HepG2 (cell line): ENCODE results near the gene CPB1. TPM values are rescaled to one million over a fixed set of nuclear protein-coding genes. Genes with fewer than 3 reads are reported as not detected.
"Not testable (repeated sequence)": the region's sequence is repeated elsewhere in the genome, so short reads cannot be mapped to it uniquely, and the experiment has no call there.

Source experiments
- ATAC-seq: fragments of 200-7000 bp; cut with Tn5 transposase; 3 replicates; pipeline ENCODE4 v1.9.1; 2020; ENCODE audit warnings: mild to moderate bottlenecking, moderate library complexity
- BruUV-seq: library from RNA; stranded (reverse); fragments of 400-500 nt; replicated peaks from 2 replicates; lab custom pipeline; 2021; lab: Mats Ljungman, UMichigan
- CTCF ChIA-PET: fragments of 300-600 bp; formaldehyde crosslinking; extraction: SDS; loops from one replicate; lab custom pipeline; 2021; ENCODE audit warnings: low total read pairs, inconsistent platforms, low intra/inter-chr PET ratio; lab: Yijun Ruan, JAX
- POLR2A ChIA-PET: fragments of 350-600 bp; sonication (Branson Sonifier 250); formaldehyde crosslinking; loops from one replicate; lab custom pipeline; 2020; ENCODE audit warnings: antibody characterized with exemption, inconsistent platforms; lab: Yijun Ruan, JAX
- DNase-seq: peaks from one replicate; pipeline ENCODE4 v3.0.0-alpha.2; 2015; ENCODE audit warnings: low spot score
- FAIRE-seq: peaks from 3 replicates; lab custom pipeline; 2011; peaks lifted over from hg19 to GRCh38; lab: Jason Lieb, UNC
- H2AFZ ChIP-seq: one replicate; pipeline ENCODE4 v1.6.1; 2011; ENCODE audit warnings: low read length, inconsistent platforms
- H3K27ac ChIP-seq: fragments of 300-600 bp; 3 replicates; pipeline ENCODE4 v1.8.0; 2011; ENCODE audit warnings: mixed run types, mild to moderate bottlenecking, mixed read lengths, low read length, inconsistent platforms; ENCODE audit not compliant: insufficient read depth; ENCODE audit errors: extremely low read length
- H3K27me3 ChIP-seq, 2 experiments: fragments of 200-600 bp in 1 of 2; 2 replicates in 1 of 2; 3 replicates in 1 of 2; pipeline versions ENCODE4 v1.6.0 to v1.8.0; 2011; ENCODE audit warnings: low read length in 2 of 2, mild to moderate bottlenecking in 2 of 2, moderate library complexity in 2 of 2, inconsistent platforms in 1 of 2; ENCODE audit not compliant: insufficient read depth in 2 of 2, control insufficient read depth in 1 of 2
- H3K36me3 ChIP-seq, 2 experiments: fragments of 200-600 bp in 1 of 2; replicated peaks in 1 of 2; 2 replicates in 1 of 2; 3 replicates in 1 of 2; pipeline versions ENCODE4 v1.5.1 to v1.8.0; 2011; ENCODE audit warnings: low read length in 2 of 2, inconsistent platforms in 1 of 2; ENCODE audit not compliant: insufficient read depth in 2 of 2, control insufficient read depth in 1 of 2
- H3K4me1 ChIP-seq: 2 replicates; pipeline ENCODE4 v1.5.1; 2012; ENCODE audit warnings: low read length, inconsistent platforms; ENCODE audit not compliant: insufficient read depth
- H3K4me2 ChIP-seq: 2 replicates; pipeline ENCODE4 v1.6.0; 2011; ENCODE audit warnings: low read depth, low read length, inconsistent platforms
- H3K4me3 ChIP-seq, 3 experiments: fragments of 200-600 bp in 1 of 3; sonication (generic), shearing (Covaris generic) in 1 of 3; replicated peaks in 1 of 3; 2 replicates each; pipeline ENCODE4 v1.5.1; 2011 to 2016; ENCODE audit warnings: low read length in 3 of 3, inconsistent platforms in 2 of 3, low read depth in 2 of 3, mild to moderate bottlenecking in 2 of 3, control low read depth in 1 of 3, mixed read lengths in 1 of 3; ENCODE audit not compliant: insufficient read depth in 1 of 3
- H3K79me2 ChIP-seq: one replicate; pipeline ENCODE4 v1.6.1; 2011; ENCODE audit warnings: low read length, inconsistent platforms; ENCODE audit not compliant: insufficient read depth
- H3K9ac ChIP-seq: 2 replicates; pipeline ENCODE4 v1.6.0; 2011; ENCODE audit warnings: mild to moderate bottlenecking, low read depth, low read length, inconsistent platforms; ENCODE audit not compliant: insufficient read depth
- H3K9me3 ChIP-seq: 2 replicates; pipeline ENCODE4 v1.5.1; 2012; ENCODE audit warnings: mild to moderate bottlenecking, low read length
- H4K20me1 ChIP-seq: 2 replicates; pipeline ENCODE4 v1.6.0; 2011; ENCODE audit warnings: inconsistent platforms, mild to moderate bottlenecking, low read length, moderate library complexity; ENCODE audit not compliant: insufficient read depth
- ARNT ChIP-seq: fragments of 450-650 bp; IDR thresholded peaks from 2 replicates; pipeline ENCODE4 v1.6.1; 2017
- ATAD3A ChIP-seq: sonication (generic); formaldehyde crosslinking; IDR thresholded peaks from 2 replicates; pipeline ENCODE4 v1.4.0; 2020; ENCODE audit warnings: missing genetic modification reagents
- HCFC1 ChIP-seq: fragments of 150-350 bp; IDR thresholded peaks from 2 replicates; pipeline ENCODE4 v1.6.1; 2014; ENCODE audit warnings: low read depth, low read length
- PHF20 ChIP-seq: sonication (generic); formaldehyde crosslinking; IDR thresholded peaks from 2 replicates; pipeline ENCODE4 v1.5.0; 2020; ENCODE audit warnings: mild to moderate bottlenecking, missing genetic modification reagents
- REXO4 ChIP-seq: sonication (generic); formaldehyde crosslinking; IDR thresholded peaks from 2 replicates; pipeline ENCODE4 v1.8.0; 2022; ENCODE audit warnings: missing genetic modification reagents, mild to moderate bottlenecking, borderline replicate concordance
- SALL1 ChIP-seq: sonication (generic); formaldehyde crosslinking; IDR thresholded peaks from 2 replicates; pipeline ENCODE4 v1.8.0; 2022; ENCODE audit warnings: mild to moderate bottlenecking, missing genetic modification reagents
- ZNF281 ChIP-seq: sonication (generic); formaldehyde crosslinking; IDR thresholded peaks from 2 replicates; pipeline ENCODE4 v1.4.0; 2020; ENCODE audit warnings: missing genetic modification reagents, borderline replicate concordance
- WGBS: methylation state at CpG from one replicate; pipeline ENCODE4 v1.1.6; 2017; ENCODE audit warnings: low lambda C conversion rate; 5-methylcytosine and 5-hydroxymethylcytosine counted together
- in situ Hi-C: cut with HindIII; loops from 2 replicates; pipeline ENCODE4 v1.10.0; 2017; ENCODE audit warnings: low pct_unique_long_range_greater_than_20kb; ENCODE audit not compliant: extremely low pct_ligation_motif_present
- intact Hi-C: fragments of 100-400 bp; cut with micrococcal nuclease; formaldehyde crosslinking; loops from one replicate; pipeline ENCODE4 v1.10.0; 2022; ENCODE audit not compliant: unreplicated experiment
- polyA plus RNA-seq, 8 experiments: library from polyadenylated mRNA; depleted of rRNA in 3 of 8; stranded (reverse) in 7 of 8; unstranded in 1 of 8; fragments of >200 nt; fragmentation: Illumina TruSeq in 4 of 8; extraction: Trizol in 4 of 8; gene quantifications; 2 replicates each; pipeline versions ENCODE4 v1.2.1 to v1.2.3, GENCODE V29; 2011 to 2016; ENCODE audit warnings: low read depth in 4 of 8, missing spikeins in 1 of 8, mixed read lengths in 1 of 8; ENCODE audit not compliant: insufficient read depth in 1 of 8
- total RNA-seq, 5 experiments: library from RNA; depleted of rRNA; stranded (reverse); fragments of >200 nt; fragmentation: Illumina TruSeq; extraction: Trizol; gene quantifications; 2 replicates each; pipeline ENCODE4 v1.2.3, GENCODE V29; 2016; ENCODE audit warnings: low read depth in 1 of 5
- TF ChIP-seq, protein P1 (sequence below): IDR thresholded peaks from 2 replicates; pipeline ENCODE4 v1.6.1; 2018; ENCODE audit warnings: missing genetic modification reagents, mild to moderate bottlenecking, missing compliant biosample characterization

The CPB1 gene
- total and polyA plus RNA-seq, 2 of the 13 experiments (the other 11 are each of a cell fraction or from before 2014, with no cell fraction given): not detected

DNA sequence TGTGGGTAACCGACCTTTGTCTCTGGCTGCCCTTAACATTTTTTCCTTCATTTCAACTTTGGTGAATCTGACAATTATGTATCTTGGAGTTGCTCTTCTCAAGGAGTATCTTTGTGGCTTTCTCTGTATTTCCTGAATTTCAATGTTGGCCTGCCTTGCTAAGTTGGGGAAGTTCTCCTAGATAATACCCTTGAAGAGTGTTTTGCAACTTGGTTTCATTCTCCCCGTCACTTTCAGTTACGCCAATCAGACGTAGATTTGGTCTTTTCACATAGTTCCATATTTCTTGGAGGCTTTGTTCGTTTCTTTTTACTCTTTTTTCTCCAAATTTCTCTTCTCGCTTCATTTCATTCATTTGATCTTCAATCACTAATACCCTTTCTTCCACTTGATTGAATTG lies 42.6 kb upstream of the CPB1 start:
- BruUV-seq, FAIRE-seq, H3K79me2 ChIP-seq, H3K4me1 ChIP-seq, DNase-seq, H4K20me1 ChIP-seq, POLR2A ChIA-PET, H3K27ac ChIP-seq, H3K9ac ChIP-seq, H3K27me3 ChIP-seq, in situ Hi-C loops, CTCF ChIA-PET, intact Hi-C loops, ATAC-seq, H3K36me3 ChIP-seq, H3K9me3 ChIP-seq, H3K4me3 ChIP-seq, H2AFZ ChIP-seq, H3K4me2 ChIP-seq: not testable (repeated sequence)
- WGBS: 58% methylated on average over 6 of the region's 6 CpGs

- H3K4me3 ChIP-seq, ATAC-seq, H3K79me2 ChIP-seq, H3K4me1 ChIP-seq, CTCF ChIA-PET, H3K4me2 ChIP-seq, H3K36me3 ChIP-seq, in situ Hi-C loops, H2AFZ ChIP-seq, H3K27ac ChIP-seq, intact Hi-C loops, FAIRE-seq, H3K9ac ChIP-seq, DNase-seq, H3K9me3 ChIP-seq, POLR2A ChIA-PET, H4K20me1 ChIP-seq, H3K27me3 ChIP-seq, BruUV-seq: not testable (repeated sequence)
- WGBS: 30% methylated on average over 2 of the region's 9 CpGs
These were observed 41.5 kb upstream of the CPB1 start for GRCh38 chr3:148786159-148786558.

GRCh38 chr3:148789146-148789545 lies 38.5 kb upstream of the CPB1 start:
- DNase-seq: no peak
- H3K36me3 ChIP-seq: no peaks in the 10 kb centered on the region
- 20% methylated on average over 6 of the region's 6 CpGs for WGBS
- ChIA-PET CTCF (no interaction called here), POLR2A (no interaction called here)
- intact Hi-C loops: no loop called here
- no peak overlapping the region for H2AFZ ChIP-seq
- no peak overlapping the region for H3K27ac ChIP-seq
- H3K27me3 ChIP-seq: no peaks in the 10 kb centered on the region
- H3K4me2 ChIP-seq: no peak overlapping the region
- H4K20me1 ChIP-seq: no peaks in the 10 kb centered on the region
- in situ Hi-C loops: no loop called here
- H3K4me3 ChIP-seq: no peak overlapping the region
- no peak overlapping the region for H3K9ac ChIP-seq
- no TSS peak for BruUV-seq
- ATAC-seq: no peak
- FAIRE-seq: no peak
- H3K4me1 ChIP-seq: peaks cover 3% of the 10 kb centered on the region
- 0 out of 2 replicates have a peak, but pooled peaks cover 5% of the 10 kb centered on the region for H3K9me3 ChIP-seq
- H3K79me2 ChIP-seq: no peaks in the 10 kb centered on the region
- TF ChIP-seq ARNT (no peak), PHF20 (CRISPR knock-in tag) (no peak), REXO4 (CRISPR knock-in tag) (no peak), ZNF281 (CRISPR knock-in tag) (no peak), SALL1 (CRISPR knock-in tag) (no peak), HCFC1 (no peak), ATAD3A (CRISPR knock-in tag) (no peak)
- TF ChIP-seq, protein P1, sequence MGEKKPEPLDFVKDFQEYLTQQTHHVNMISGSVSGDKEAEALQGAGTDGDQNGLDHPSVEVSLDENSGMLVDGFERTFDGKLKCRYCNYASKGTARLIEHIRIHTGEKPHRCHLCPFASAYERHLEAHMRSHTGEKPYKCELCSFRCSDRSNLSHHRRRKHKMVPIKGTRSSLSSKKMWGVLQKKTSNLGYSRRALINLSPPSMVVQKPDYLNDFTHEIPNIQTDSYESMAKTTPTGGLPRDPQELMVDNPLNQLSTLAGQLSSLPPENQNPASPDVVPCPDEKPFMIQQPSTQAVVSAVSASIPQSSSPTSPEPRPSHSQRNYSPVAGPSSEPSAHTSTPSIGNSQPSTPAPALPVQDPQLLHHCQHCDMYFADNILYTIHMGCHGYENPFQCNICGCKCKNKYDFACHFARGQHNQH (CRISPR knock-in tag): no peak
